ENCODE data around the gene SNX13. TPM values are rescaled to one million over a fixed set of nuclear protein-coding genes. Genes with fewer than 3 reads are reported as not detected.

SNX13 gene
- total and polyA plus RNA-seq, 2 donors (not counting 1 experiment from before 2014, with no cell fraction given) = 6.5 to 58.1 TPM

- H3K4me1 ChIP-seq (ENCODE audit: control insufficient read depth in 2 of 2, insufficient read depth in 2 of 2, low read length in 2 of 2) = no peaks in the 10 kb centered on the region
- ChIA-PET CTCF (no interaction called here), POLR2A (no interaction called here)
- intact Hi-C loops (cut with micrococcal nuclease) = no loop called here
- no peak overlapping the region for H3K4me2 ChIP-seq (replicated peaks; ENCODE audit: low read depth, low read length, poor library complexity, severe bottlenecking)
- no peaks in the 10 kb centered on the region for H3K79me2 ChIP-seq (ENCODE audit: control insufficient read depth, insufficient read depth, low read length)
- no peak overlapping the region for H2AFZ ChIP-seq (ENCODE audit: insufficient read depth, low read depth, low read length, poor library complexity, severe bottlenecking)
- H3K27me3 ChIP-seq (replicated peaks in 1 of 4; ENCODE audit: control extremely low read depth in 1 of 4, control insufficient read depth in 3 of 4, insufficient read depth in 4 of 4, low read length in 3 of 4) = no peaks in the 10 kb centered on the region
- H3K27ac Mint-ChIP-seq = no peak overlapping the region
- no peaks in the 10 kb centered on the region for H3K27me3 Mint-ChIP-seq
- no peak overlapping the region for H3K4me3 Mint-ChIP-seq
- no peak overlapping the region for H3K4me3 ChIP-seq (ENCODE audit: control extremely low read depth in 1 of 5, extremely low read depth in 1 of 5, insufficient read depth in 1 of 5, low read depth in 2 of 5, low read length in 4 of 5)
- H3K27ac ChIP-seq (ENCODE audit: low read length in 2 of 2) = no peak overlapping the region
- no peaks in the 10 kb centered on the region for H3K9me3 ChIP-seq (ENCODE audit: control extremely low read depth in 1 of 3, control insufficient read depth in 2 of 3, insufficient read depth in 1 of 3, low read length in 2 of 3)
- H3K4me1 Mint-ChIP-seq = no peaks in the 10 kb centered on the region
- no peak overlapping the region for H3K9ac ChIP-seq (ENCODE audit: low read length)
- ATAC-seq (ENCODE audit: low read depth) = no peak
- DNase-seq = no peak
- TF ChIP-seq, protein P1, sequence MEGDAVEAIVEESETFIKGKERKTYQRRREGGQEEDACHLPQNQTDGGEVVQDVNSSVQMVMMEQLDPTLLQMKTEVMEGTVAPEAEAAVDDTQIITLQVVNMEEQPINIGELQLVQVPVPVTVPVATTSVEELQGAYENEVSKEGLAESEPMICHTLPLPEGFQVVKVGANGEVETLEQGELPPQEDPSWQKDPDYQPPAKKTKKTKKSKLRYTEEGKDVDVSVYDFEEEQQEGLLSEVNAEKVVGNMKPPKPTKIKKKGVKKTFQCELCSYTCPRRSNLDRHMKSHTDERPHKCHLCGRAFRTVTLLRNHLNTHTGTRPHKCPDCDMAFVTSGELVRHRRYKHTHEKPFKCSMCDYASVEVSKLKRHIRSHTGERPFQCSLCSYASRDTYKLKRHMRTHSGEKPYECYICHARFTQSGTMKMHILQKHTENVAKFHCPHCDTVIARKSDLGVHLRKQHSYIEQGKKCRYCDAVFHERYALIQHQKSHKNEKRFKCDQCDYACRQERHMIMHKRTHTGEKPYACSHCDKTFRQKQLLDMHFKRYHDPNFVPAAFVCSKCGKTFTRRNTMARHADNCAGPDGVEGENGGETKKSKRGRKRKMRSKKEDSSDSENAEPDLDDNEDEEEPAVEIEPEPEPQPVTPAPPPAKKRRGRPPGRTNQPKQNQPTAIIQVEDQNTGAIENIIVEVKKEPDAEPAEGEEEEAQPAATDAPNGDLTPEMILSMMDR (IDR thresholded peaks at IDR 0.05) = no peak
- TF ChIP-seq EZH2 (IDR thresholded peaks at IDR 0.05; ENCODE audit: borderline replicate concordance, insufficient read depth, low read depth, low read length, poor library complexity, severe bottlenecking) = no peak
- H4K20me1 ChIP-seq (ENCODE audit: control insufficient read depth, insufficient read depth, low read length, poor library complexity, severe bottlenecking) = no peaks in the 10 kb centered on the region
- H3K9me3 Mint-ChIP-seq (ENCODE audit: insufficient read depth) = no peaks in the 10 kb centered on the region
- peaks cover 7 to 15% of the 10 kb centered on the region in 2 experiments for H3K36me3 ChIP-seq (replicated peaks in 1 of 2; ENCODE audit: control extremely low read depth in 1 of 2, control insufficient read depth in 1 of 2, extremely low read depth in 1 of 2, insufficient read depth in 2 of 2, low read length in 1 of 2)
- WGBS (ENCODE audit: insufficient coverage) = 92% methylated on average over 5 of the region's 6 CpGs
Observed at GRCh38 chr7:17882685-17883084, 57.6 kb downstream of the SNX13 start.

- Mint-ChIP-seq H3K4me1 (no peaks in the 10 kb centered on the region), H3K9me3 (ENCODE audit: insufficient read depth) (no peaks in the 10 kb centered on the region), H3K27me3 (no peaks in the 10 kb centered on the region), H3K27ac (no peak overlapping the region), H3K4me3 (no peak overlapping the region)
- no peak overlapping the region for H3K4me3 ChIP-seq (ENCODE audit: control extremely low read depth in 1 of 5, extremely low read depth in 1 of 5, insufficient read depth in 1 of 5, low read depth in 2 of 5, low read length in 4 of 5)
- no peak overlapping the region for H3K27ac ChIP-seq (ENCODE audit: low read length in 2 of 2)
- H3K36me3 ChIP-seq (replicated peaks in 1 of 2; ENCODE audit: control extremely low read depth in 1 of 2, control insufficient read depth in 1 of 2, extremely low read depth in 1 of 2, insufficient read depth in 2 of 2, low read length in 1 of 2) = peaks cover 1 to 8% of the 10 kb centered on the region in 2 experiments
- H3K9me3 ChIP-seq (ENCODE audit: control extremely low read depth in 1 of 3, control insufficient read depth in 2 of 3, insufficient read depth in 1 of 3, low read length in 2 of 3) = no peaks in the 10 kb centered on the region
- no peak overlapping the region for H3K4me2 ChIP-seq (replicated peaks; ENCODE audit: low read depth, low read length, poor library complexity, severe bottlenecking)
- no peak for DNase-seq
- H3K79me2 ChIP-seq (ENCODE audit: control insufficient read depth, insufficient read depth, low read length) = no peaks in the 10 kb centered on the region
- CTCF ChIA-PET = interaction anchor here (0.5 kb wide), 1 partner anchor 15 kb away, joined by 4 read pairs; no protein-coding TSS in a partner anchor
- no peak for ATAC-seq (ENCODE audit: low read depth)
- no peak overlapping the region for H2AFZ ChIP-seq (ENCODE audit: insufficient read depth, low read depth, low read length, poor library complexity, severe bottlenecking)
- no peak for TF ChIP-seq EZH2 (IDR thresholded peaks at IDR 0.05; ENCODE audit: borderline replicate concordance, insufficient read depth, low read depth, low read length, poor library complexity, severe bottlenecking)
- TF ChIP-seq, protein P1 (IDR thresholded peaks at IDR 0.05) = no peak
- intact Hi-C loops (cut with micrococcal nuclease) = loop anchor here (2.0 kb wide), 1 partner anchor 14 kb away; no protein-coding TSS in a partner anchor
- H3K27me3 ChIP-seq (replicated peaks in 1 of 4; ENCODE audit: control extremely low read depth in 1 of 4, control insufficient read depth in 3 of 4, insufficient read depth in 4 of 4, low read length in 3 of 4) = no peaks in the 10 kb centered on the region
- H3K9ac ChIP-seq (ENCODE audit: low read length) = no peak overlapping the region
- 100% methylated on average over 1 of the region's 2 CpGs for WGBS (ENCODE audit: insufficient coverage)
- no peaks in the 10 kb centered on the region for H4K20me1 ChIP-seq (ENCODE audit: control insufficient read depth, insufficient read depth, low read length, poor library complexity, severe bottlenecking)
- no peaks in the 10 kb centered on the region for H3K4me1 ChIP-seq (ENCODE audit: control insufficient read depth in 2 of 2, insufficient read depth in 2 of 2, low read length in 2 of 2)
- POLR2A ChIA-PET = no interaction called here
Observed at GRCh38 chr7:17879075-17879661, 61.1 kb downstream of the SNX13 start.
